OCI-LY1 (cell line): ENCODE measurements around the gene NHSL2.

Experiments
- H2AFZ ChIP-seq: fragments of 200-600 bp; sonication (generic), shearing (Covaris generic); 2 replicates; pipeline ENCODE4 v1.6.0; 2014; ENCODE audit warnings: antibody characterized with exemption, mild to moderate bottlenecking, low read length
- H3F3A ChIP-seq: fragments of 200-600 bp; sonication (generic), shearing (Covaris generic); 2 replicates; pipeline ENCODE4 v1.6.0; 2014; ENCODE audit warnings: mild to moderate bottlenecking, antibody characterized with exemption, low read length, moderate library complexity; ENCODE audit not compliant: insufficient read depth
- H3K27ac ChIP-seq: fragments of 200-600 bp; sonication (generic); 2 replicates; pipeline ENCODE4 v1.5.1; 2014; ENCODE audit warnings: low read length, mixed run types, mild to moderate bottlenecking, low read depth; ENCODE audit not compliant: poor library complexity, severe bottlenecking
- H3K27me3 ChIP-seq: fragments of 200-600 bp; sonication (generic); 2 replicates; pipeline ENCODE4 v1.6.0; 2014; ENCODE audit warnings: antibody characterized with exemption, mild to moderate bottlenecking, low read length, moderate library complexity; ENCODE audit not compliant: insufficient read depth
- H3K36me3 ChIP-seq: fragments of 200-600 bp; sonication (generic); 2 replicates; pipeline ENCODE4 v1.6.1; 2014; ENCODE audit warnings: mild to moderate bottlenecking, antibody characterized with exemption, low read length, moderate library complexity, mixed read lengths; ENCODE audit not compliant: insufficient read depth
- H3K4me1 ChIP-seq: fragments of 200-600 bp; sonication (generic); 2 replicates; pipeline ENCODE4 v1.5.1; 2014; ENCODE audit warnings: mild to moderate bottlenecking, low read length, moderate library complexity; ENCODE audit not compliant: insufficient read depth, severe bottlenecking
- H3K4me2 ChIP-seq: fragments of 200-600 bp; sonication (generic), shearing (Covaris generic); 2 replicates; pipeline ENCODE4 v1.6.1; 2014; ENCODE audit warnings: low read length
- H3K4me3 ChIP-seq: fragments of 200-600 bp; sonication (generic); 2 replicates; pipeline ENCODE4 v1.5.1; 2014; ENCODE audit warnings: low read length, low read depth, mild to moderate bottlenecking, mixed read lengths; ENCODE audit not compliant: poor library complexity, severe bottlenecking
- H3K79me2 ChIP-seq: fragments of 200-600 bp; shearing (Covaris generic); 2 replicates; pipeline ENCODE4 v1.6.1; 2016; ENCODE audit warnings: mixed run types, low read length, mixed read lengths; ENCODE audit not compliant: insufficient read depth
- H3K9ac ChIP-seq: fragments of 200-600 bp; sonication (generic), shearing (Covaris generic); 2 replicates; pipeline ENCODE4 v1.6.1; 2014; ENCODE audit warnings: mild to moderate bottlenecking, low read length, mixed read lengths
- H3K9me2 ChIP-seq: fragments of 200-600 bp; sonication (generic), shearing (Covaris generic); 2 replicates; pipeline ENCODE4 v1.6.1; 2014; ENCODE audit warnings: low read depth, mild to moderate bottlenecking, low read length, mixed read lengths
- H3K9me3 ChIP-seq: fragments of 200-600 bp; shearing (Covaris generic); 2 replicates; pipeline ENCODE4 v1.6.1; 2014; ENCODE audit warnings: low read length, mixed read lengths
- H4K20me1 ChIP-seq: fragments of 200-600 bp; sonication (generic), shearing (Covaris generic); 2 replicates; pipeline ENCODE4 v1.6.0; 2016; ENCODE audit warnings: mild to moderate bottlenecking, low read length; ENCODE audit not compliant: insufficient read depth
- EZH2 ChIP-seq: fragments of 200-600 bp; sonication (generic), shearing (Covaris generic); IDR thresholded peaks from 2 replicates; pipeline ENCODE4 v1.8.0; 2017; ENCODE audit warnings: borderline replicate concordance, mixed run types, mild to moderate bottlenecking, antibody characterized with exemption, low read length, moderate library complexity, mixed read lengths
- TF ChIP-seq, protein P1 (sequence below): fragments of 200-600 bp; sonication (generic), shearing (Covaris generic); IDR thresholded peaks from 2 replicates; pipeline ENCODE4 v1.5.1; 2017; ENCODE audit warnings: mild to moderate bottlenecking, antibody characterized with exemption, low read length, moderate library complexity, mixed read lengths

Gene NHSL2

GRCh38 chrX:72038868-72039267 is 128.2 kb downstream of the NHSL2 start:
- Histone ChIP-seq H3K27me3 (no peaks in the 10 kb centered on the region), H3K4me2 (no peak overlapping the region), H3K9ac (no peak overlapping the region), H3K4me3 (no peak overlapping the region), H3F3A (no peaks in the 10 kb centered on the region), H3K4me1 (no peaks in the 10 kb centered on the region), H3K27ac (no peak overlapping the region), H3K79me2 (no peaks in the 10 kb centered on the region), H2AFZ (no peak overlapping the region), H4K20me1 (no peaks in the 10 kb centered on the region), H3K36me3 (no peaks in the 10 kb centered on the region), H3K9me2 (no peaks in the 10 kb centered on the region), H3K9me3 (no peaks in the 10 kb centered on the region)
- no peak for TF ChIP-seq EZH2
- TF ChIP-seq, protein P1, sequence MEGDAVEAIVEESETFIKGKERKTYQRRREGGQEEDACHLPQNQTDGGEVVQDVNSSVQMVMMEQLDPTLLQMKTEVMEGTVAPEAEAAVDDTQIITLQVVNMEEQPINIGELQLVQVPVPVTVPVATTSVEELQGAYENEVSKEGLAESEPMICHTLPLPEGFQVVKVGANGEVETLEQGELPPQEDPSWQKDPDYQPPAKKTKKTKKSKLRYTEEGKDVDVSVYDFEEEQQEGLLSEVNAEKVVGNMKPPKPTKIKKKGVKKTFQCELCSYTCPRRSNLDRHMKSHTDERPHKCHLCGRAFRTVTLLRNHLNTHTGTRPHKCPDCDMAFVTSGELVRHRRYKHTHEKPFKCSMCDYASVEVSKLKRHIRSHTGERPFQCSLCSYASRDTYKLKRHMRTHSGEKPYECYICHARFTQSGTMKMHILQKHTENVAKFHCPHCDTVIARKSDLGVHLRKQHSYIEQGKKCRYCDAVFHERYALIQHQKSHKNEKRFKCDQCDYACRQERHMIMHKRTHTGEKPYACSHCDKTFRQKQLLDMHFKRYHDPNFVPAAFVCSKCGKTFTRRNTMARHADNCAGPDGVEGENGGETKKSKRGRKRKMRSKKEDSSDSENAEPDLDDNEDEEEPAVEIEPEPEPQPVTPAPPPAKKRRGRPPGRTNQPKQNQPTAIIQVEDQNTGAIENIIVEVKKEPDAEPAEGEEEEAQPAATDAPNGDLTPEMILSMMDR, result no peak

- Histone ChIP-seq H2AFZ (no peak overlapping the region), H3K36me3 (no peaks in the 10 kb centered on the region), H3K4me3 (no peak overlapping the region), H3K27me3 (no peaks in the 10 kb centered on the region), H4K20me1 (no peaks in the 10 kb centered on the region), H3K4me1 (no peaks in the 10 kb centered on the region), H3K27ac (no peak overlapping the region), H3K79me2 (no peaks in the 10 kb centered on the region), H3K9me2 (no peaks in the 10 kb centered on the region), H3K9me3 (no peaks in the 10 kb centered on the region), H3K9ac (no peak overlapping the region), H3K4me2 (no peak overlapping the region), H3F3A (no peaks in the 10 kb centered on the region)
- no peak for TF ChIP-seq EZH2
Observed at GRCh38 chrX:72040506-72040905, 129.9 kb downstream of the NHSL2 start.

GRCh38 chrX:72041176-72041575 is 130.5 kb downstream of the NHSL2 start:
- Histone ChIP-seq H3K4me3 (no peak overlapping the region), H3F3A (no peaks in the 10 kb centered on the region), H3K4me1 (no peaks in the 10 kb centered on the region), H2AFZ (no peak overlapping the region), H3K9ac (no peak overlapping the region), H3K36me3 (no peaks in the 10 kb centered on the region), H4K20me1 (no peaks in the 10 kb centered on the region), H3K27ac (no peak overlapping the region), H3K27me3 (no peaks in the 10 kb centered on the region), H3K9me3 (no peaks in the 10 kb centered on the region), H3K9me2 (no peaks in the 10 kb centered on the region), H3K79me2 (no peaks in the 10 kb centered on the region), H3K4me2 (no peak overlapping the region)
- TF ChIP-seq EZH2, result no peak
- TF ChIP-seq, protein P1, result no peak

- no peak overlapping the region for H3K4me2 ChIP-seq
- no peaks in the 10 kb centered on the region for H3K9me3 ChIP-seq
- no peak overlapping the region for H2AFZ ChIP-seq
- no peaks in the 10 kb centered on the region for H3K79me2 ChIP-seq
- H3F3A ChIP-seq, result no peaks in the 10 kb centered on the region
- TF ChIP-seq, protein P1, result no peak
- TF ChIP-seq EZH2, result no peak
- no peaks in the 10 kb centered on the region for H3K36me3 ChIP-seq
- H3K27ac ChIP-seq, result no peak overlapping the region
- H3K9me2 ChIP-seq, result no peaks in the 10 kb centered on the region
- no peaks in the 10 kb centered on the region for H3K27me3 ChIP-seq
- H3K4me1 ChIP-seq, result no peaks in the 10 kb centered on the region
- no peaks in the 10 kb centered on the region for H4K20me1 ChIP-seq
- H3K9ac ChIP-seq, result no peak overlapping the region
- H3K4me3 ChIP-seq, result no peak overlapping the region
Observed at GRCh38 chrX:72041871-72042851, 131.5 kb downstream of the NHSL2 start.
